ENCODE measurements around the gene TMPRSS11A.

DNA sequence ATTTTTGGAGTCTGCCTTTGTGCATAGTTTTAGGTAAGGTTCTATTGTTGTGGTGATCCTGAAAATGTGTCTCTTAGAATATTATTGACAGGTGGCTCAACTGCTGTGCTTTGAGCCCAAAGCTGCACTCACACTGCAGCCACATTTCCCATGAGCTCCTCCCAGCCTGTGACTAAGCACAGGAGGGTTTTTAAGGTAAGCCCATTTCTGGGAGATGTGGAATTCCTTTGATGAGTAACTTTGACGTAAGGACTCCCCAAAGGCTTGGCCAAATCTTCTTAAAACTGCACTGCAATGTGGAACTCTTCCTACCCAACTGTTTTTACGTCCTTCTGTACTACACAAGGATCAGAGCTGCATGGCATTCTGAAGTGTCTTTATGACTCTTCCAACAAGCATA lies 20.0 kb upstream of the TMPRSS11A start:
- TF ChIP-seq ZNF384 (IDR thresholded peaks at IDR 0.05) (no peak), HDGF (IDR thresholded peaks at IDR 0.05; ENCODE audit: borderline replicate concordance) (no peak), SUZ12 (IDR thresholded peaks at IDR 0.05) (no peak), CTBP1 (IDR thresholded peaks at IDR 0.05; ENCODE audit: borderline replicate concordance) (no peak), TARDBP (IDR thresholded peaks at IDR 0.05) (no peak), BHLHE40 (IDR thresholded peaks at IDR 0.05; ENCODE audit: borderline replicate concordance) (no peak)

All from HEK293T (cell line).